K562 treated with DMSO at 1 percent for 12 hours (cell line): ENCODE results near the gene CRYM. TPM values are rescaled to one million over a fixed set of nuclear protein-coding genes. Genes with fewer than 3 reads are reported as not detected.

Source experiments
- total RNA-seq: library from RNA; unstranded; fragments of 300-600 nt; gene quantifications from 2 replicates; pipeline ENCODE4 v1.2.3, GENCODE V29; 2022; ENCODE audit not compliant: insufficient read depth

CRYM gene
- 2.1 and 2.4 TPM in 2 replicates for total RNA-seq

DNA sequence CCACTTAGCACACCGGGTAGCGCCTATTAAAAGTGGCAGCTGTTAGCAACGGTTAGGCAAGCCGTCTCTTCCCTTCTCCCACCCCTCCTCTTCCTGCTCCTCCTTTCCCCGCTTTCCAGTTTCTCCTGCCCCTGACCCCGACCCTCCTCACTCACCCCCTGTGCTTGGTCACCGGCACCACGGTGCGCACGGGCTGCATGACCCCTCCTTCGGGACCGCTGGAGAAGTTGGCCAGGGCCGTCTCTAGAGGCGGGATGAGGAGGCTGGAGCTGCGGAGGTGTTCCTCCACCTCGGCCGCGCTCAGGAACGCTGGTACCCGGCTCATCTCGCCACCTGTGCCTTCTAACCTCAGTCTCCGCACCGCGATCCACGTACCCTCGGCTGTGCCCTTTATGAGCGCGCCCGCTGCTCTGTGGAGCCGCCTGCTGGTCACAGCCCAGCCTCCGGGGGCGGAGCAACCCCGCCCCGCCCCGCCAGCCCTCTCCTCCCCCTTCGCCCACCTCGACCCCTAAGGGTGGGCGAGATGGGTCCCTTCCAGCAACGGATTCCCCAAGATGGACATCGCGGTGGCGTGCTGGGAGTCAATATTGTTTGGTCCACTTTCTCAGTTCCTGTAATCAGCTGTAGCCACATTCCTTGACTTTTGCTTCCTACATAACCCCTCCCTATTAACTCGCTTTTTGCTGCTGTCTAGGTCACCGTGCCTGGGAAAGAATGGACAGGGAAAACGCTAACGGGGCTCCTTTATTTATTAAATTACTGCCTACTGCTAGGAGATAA lies at the start of gene CRYM:
CRYM (minus strand) TSS at position 364 of the 780 bp plus-strand sequence; CDS start at position 325, 39 bp downstream.

GRCh38 chr16:21233521-21234150 lies 44.5 kb downstream of the CRYM start, which contains the start of gene ANKS4B:
ANKS4B (plus strand) TSS chr16:21233699; CDS start chr16:21233738, 39 bp downstream.

DNA sequence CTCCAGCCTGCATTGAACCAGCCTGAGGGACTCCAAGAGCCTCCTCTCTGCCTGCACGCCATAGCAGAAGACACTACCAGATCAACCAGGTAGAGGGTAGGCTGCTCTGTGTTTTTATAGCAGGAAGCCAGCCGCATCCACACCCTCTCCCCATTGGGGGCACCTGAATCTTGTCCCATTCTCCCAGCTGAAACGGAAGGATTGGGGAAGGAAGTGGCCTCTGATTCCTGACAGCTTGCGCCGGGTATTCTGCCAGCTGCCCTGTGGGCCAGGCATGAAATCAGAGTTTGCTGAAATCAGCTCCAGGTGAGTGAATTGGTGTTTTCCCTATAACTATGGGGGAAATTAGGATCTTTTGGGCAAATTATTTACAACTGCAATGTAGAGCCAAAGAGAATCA lies 66.6 kb downstream of the CRYM start, which contains the start of gene ZP2:
ZP2 (minus strand) TSS at position 89 of the 400 bp plus-strand sequence; CDS start at position 62, 27 bp downstream.

Other genes starting within 250 kb of the CRYM start
- 0.60 TPM in 1 of 2 replicates, not detected in the other for gene DNAH3, start 127.4 kb downstream of the CRYM start, total RNA-seq
- gene LDAF1, start 119.6 kb downstream of the CRYM start, total RNA-seq, result 18.9 and 29.5 TPM in 2 replicates
- gene ZP2, start 66.7 kb downstream of the CRYM start, total RNA-seq, result not detected in 2 replicates
- gene ANKS4B, start 44.6 kb downstream of the CRYM start, total RNA-seq, result not detected in 2 replicates